GOT3 (cell line): Measurements from ENCODE around the gene ARHGAP15.

Experiments
- DNase-seq: peaks from one replicate; lab custom pipeline; 2025; ENCODE audit warnings: mixed read lengths; lab: John Stamatoyannopoulos, UW

Gene ARHGAP15

DNA sequence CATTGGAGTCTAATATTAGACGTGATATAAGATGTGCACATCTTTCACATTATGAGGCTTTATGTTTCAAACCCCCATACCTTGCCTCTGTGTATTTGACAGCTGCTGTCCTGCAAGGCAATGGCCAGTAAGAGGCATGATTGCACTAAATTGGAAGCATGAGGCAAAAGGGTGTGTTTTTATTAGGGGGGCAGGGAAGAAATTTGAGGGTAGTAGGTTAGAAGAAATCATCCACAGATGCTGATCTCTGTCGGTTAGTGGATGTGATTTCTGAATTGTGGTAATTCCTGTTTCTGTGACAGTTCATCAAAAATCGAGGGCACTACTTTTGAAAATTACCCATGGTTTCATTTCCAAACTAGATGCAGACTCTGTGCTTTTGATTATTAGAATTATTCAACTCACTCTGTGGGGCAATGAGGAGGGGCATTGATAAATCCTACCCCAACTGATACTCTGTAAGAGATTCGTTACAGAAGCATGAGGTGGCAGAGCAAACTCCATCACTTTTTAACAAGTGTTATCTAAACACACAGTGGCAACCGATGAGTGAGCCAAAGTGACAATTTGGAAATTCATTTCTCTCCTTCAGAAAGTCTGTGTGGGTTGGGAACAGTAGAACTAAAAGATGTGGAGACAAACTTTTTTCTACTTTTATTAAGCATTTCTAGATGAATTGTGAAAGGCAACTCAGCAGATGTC lies 453.0 kb downstream of the ARHGAP15 start:
- no peak for DNase-seq

DNA sequence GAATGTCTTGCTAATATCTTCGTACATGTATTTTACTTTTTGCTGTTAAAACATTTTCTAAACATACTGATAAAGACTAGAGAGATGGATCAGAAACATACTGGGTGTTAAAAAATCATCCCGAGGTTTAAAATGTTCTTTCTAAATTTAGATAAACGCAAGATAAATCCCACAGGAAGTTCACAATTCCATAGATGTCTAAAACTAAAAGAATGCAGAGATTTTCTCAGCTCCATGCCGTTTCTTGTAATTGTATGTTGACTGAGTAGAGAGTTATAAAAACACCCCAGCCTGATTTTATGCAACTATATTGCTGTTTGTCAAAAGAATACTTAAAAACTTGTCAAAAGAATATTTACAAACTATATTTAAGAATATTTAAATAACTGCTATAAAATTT lies 455.7 kb downstream of the ARHGAP15 start:
- DNase-seq = no peak

DNA sequence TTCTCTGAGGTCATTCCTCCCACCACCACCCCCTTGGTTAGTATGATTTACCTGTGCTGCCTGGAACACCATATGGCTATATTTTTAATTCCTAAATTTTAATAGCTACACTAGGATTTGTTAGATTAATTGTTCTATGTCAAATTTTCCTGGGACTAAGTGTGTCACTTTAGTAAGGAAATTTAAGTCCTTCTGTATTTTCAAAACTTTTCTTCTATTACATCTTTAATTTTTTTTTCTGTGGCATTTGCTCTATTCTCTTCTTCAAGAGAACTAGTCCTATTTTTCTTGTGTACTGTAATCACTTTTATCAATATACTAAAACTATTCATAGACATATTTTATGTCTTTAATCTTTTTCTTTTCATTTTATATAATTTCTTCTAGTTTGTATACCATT lies 456.9 kb downstream of the ARHGAP15 start:
- DNase-seq = no peak

DNA sequence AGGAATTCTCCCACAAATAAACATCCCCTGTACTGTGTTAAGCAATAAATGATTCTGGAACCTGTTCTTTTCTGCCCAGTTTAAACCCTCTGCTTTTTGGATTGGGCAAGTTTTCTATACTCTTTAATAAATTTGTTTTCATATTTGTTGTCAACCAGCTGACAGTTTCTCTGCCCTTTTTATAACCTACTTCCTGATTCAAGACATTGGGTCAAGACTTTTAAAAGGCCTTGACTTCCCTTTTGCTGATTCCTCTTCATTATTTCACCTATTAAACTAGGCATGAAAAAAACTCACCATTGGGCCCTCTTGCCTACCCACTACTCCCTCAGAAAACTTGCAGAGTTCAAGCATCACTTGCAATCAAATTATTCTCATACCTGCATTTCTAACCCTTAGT lies 459.5 kb downstream of the ARHGAP15 start:
- DNase-seq = no peak

DNA sequence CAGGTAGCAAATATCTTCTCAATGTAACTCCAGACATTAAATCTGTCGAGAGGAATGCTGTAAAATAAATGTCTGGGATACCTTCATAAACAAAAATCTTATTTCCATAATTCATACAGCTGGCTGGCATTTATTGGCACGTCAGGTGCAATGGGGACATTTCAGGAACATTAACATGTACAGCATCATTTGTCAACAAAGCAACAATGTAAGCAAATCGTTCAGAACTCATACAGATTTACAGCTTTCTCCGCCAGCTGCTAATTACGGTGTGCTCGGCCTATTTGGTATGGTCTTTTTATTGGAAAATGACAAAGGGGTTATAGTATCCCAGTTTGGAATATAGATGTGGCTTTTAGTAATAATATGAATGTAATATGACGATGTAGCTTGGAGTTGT lies 464.9 kb downstream of the ARHGAP15 start:
- DNase-seq = no peak

DNA sequence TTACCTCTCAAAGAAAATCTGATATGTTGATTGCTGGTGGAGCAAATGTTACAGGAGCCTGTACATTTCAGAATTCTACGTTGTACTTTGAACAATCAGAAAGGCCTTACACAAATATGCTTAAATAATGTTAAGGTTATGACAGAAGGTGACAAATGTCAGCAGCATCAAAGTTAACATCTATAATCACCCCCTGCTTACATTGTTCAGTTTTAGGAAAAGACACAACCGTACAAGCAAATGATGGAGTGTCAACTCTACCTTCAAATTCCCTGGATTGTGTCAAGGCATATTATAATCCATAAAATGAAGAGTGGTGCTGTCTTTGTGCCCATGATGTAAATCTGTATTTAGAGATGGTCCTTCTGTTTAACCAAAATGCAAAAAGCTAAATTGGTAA lies 465.5 kb downstream of the ARHGAP15 start:
- no peak for DNase-seq

DNA sequence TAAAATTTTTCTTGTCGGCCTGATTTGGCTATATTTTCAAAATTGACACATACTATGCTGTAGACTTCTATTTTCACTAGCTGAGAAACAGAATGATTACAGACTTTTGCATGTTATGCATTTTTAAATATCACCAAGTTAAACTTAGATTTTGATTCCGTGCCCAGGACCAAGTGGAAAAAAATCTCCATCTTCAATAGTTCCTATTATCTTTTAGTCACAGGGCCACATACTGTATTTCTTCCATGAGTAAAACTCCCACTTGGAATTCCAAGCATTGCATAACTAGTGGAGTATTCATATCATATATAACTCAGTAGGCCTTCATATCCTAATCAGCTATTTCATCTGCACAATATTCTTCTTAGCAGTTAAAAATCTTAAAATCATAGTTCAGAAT lies 470.9 kb downstream of the ARHGAP15 start:
- no peak for DNase-seq

DNA sequence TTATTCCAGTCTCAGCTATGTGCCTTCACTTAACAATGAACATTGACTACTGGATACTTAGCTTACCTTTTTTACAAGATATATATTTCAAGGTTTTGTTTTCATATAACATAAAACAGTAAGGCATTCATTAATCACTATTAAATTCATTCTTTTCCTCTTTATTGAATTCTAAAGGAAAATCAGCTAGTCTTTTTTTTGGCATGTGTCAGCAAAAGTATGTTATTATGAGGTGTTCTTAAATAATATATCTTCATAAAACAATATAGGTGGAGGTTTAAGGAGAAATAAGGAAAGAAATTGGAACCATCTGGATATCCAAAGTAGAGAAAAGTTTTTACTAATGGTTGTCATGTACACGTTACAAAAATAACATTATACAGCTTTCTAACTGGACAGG lies 472.6 kb downstream of the ARHGAP15 start:
- DNase-seq = no peak

DNA sequence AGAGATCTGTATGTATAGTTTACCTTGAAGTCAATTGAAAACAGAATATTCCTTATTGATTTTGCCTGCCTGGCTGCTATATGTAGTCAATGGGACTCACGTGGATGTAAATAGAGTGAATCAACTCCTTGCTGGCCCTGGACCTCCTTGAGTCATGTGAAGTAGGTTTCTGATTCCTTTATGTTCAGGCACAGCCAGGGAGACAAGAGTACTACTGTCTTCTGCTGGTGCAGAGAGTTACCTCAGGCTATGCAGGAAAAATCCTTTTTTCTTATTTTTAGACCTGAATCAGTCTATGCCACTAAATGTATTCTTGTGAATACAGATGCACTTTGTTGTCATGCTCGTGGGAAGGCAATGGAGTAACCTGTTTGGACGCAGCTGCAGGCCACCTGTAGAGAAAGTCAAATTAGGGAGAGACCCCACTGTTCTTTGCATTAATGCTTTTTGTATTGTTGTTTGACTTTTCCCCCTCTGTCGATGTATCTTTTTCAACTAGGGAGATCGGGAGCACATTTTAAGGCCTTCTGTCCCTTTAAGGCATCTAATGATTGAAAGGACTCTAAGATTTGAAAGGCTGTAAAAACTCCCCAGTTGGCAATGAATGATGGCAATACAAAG lies 473.9 kb downstream of the ARHGAP15 start:
- no peak for DNase-seq

DNA sequence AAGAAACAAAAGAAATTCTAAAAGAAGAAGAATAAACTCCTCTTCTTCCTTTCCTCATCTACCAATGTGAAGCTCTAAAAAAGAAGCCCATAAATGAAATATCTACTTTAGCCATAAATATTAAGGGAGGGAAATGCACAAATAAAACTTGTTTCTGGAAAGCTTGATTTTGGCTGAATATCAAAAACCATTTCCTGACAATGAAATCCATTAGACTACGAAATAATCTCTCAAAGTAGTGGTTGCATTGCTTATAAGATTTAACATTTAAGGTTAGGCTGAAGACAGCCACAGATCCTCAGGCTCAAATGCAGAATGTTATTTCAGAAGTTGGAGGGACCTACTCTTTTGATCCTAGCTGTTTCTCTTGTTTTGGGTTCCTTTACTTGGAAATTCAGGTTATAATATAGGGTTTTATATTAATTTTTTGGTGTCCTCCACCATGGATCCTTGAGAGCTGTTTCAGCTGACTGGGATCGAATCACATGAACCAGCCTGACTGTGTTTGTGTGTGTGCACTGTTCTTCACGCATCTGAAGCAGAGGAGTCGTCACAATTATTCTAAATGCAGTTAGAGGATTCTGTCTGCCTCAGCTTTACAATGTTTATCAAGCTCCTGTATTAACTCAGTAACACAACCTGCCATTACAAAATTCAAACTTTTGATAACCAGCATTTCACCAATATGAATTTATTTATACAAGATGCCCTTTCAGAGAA lies 474.8 kb downstream of the ARHGAP15 start:
- no peak for DNase-seq

DNA sequence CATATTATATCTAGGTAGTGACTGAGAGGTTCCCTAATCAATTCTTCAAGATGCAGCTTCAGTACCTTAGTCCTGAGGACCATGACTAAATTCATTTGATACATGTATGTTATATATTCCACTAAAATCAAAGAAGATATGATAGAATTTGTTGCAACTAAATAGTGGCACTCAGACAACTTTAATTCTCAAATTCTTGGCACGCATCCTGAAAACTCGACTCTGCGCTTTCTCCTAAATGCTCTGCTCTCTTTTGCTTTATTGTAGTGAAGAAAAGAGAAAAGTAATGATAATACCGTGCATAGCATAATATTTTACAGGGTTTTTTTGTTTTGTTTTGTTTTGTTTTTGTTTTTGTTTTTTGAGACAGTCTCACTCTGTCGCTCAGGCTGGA lies 475.3 kb downstream of the ARHGAP15 start:
- no peak for DNase-seq

DNA sequence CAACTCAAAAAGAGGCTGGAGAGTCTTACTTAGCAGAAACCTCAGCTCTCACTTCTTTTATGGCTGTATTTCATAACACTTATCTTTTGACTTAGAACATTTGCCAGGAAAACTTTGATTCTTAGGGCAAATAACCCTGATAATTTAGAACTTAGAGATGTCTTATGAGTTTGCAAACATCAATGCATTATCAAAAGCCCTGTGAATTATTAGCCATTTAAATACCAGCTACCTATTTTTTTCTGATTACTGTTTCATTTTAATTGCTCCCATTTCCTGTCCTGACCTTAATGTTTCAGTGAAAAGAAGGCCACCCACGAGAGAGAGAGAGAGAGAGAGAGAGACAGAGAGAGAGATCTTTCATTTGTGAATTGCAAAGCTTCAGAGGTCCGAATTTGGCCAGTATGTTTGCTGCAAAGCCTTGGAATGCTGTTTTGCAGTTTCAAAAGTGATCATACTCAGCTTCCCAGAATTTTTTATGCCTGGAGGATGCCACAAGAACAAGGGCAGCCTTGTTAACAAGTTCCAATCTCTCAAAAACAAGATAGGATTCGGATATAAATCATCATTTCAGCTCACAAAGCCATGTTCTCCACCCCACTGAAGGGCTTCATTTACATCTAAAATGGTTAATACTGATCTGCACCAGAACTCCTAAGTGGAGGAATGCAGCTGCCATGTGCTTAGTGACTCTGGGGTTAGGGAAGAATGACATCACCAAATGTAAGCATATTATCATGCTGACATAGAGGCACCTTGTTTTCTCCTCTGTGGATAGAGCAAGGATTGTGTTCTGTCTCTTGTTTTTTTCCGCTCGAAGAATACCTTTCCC lies 478.2 kb downstream of the ARHGAP15 start:
- DNase-seq = no peak

DNA sequence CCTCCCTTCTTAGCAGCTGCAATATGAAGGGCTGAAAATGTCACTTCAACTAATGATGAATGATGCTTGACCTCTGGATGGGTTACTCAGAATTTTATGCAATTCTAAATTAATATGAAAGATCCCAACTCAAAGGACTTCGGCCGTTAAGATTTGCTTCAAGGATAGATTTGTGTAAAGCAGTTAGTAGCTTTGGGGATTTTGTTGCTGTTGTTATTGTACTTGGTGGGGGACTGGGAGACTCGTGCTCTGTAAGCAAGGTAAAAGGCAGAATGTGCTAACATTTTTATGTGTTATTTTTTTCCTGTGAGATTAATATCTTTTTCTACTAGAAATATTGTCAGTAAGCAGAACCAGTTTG lies 478.8 kb downstream of the ARHGAP15 start:
- DNase-seq = no peak

DNA sequence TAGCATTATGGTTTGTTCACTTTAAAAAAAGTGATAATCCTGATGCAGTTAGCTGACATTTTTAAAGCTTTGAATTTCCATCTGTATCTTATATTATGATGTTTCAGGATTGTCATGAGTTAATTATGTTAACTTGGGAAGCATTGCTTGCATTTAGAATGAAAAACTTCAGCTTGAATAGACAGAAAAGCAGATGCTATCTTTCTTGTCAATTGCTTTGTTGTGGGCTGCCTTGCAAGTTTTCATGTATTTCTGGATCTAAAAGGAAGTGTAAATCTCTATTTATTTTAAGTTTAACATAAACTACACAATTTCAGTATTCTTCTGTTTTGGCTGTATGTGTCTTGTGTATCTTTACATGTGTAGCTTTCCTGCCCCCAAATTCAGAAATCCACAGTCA lies 479.5 kb downstream of the ARHGAP15 start:
- DNase-seq = no peak

DNA sequence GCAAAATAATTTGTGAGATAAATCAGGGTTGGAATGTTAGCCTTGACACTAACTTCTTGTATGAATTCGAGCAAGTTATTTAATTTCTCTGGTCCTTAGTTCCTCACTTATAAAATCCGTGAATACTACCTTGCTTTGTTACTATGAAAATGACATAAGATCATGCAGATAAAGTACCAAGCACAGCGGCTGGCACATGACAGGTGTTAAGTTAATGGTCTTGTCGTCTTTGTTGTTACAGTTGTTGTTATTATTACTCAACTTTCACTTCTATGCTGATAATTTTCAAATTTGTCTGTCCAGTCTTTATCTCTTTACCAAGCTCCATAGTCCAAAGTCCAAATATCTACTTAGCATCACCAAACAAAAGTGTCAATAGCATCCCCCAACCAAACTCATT lies 482.1 kb downstream of the ARHGAP15 start:
- no peak for DNase-seq

DNA sequence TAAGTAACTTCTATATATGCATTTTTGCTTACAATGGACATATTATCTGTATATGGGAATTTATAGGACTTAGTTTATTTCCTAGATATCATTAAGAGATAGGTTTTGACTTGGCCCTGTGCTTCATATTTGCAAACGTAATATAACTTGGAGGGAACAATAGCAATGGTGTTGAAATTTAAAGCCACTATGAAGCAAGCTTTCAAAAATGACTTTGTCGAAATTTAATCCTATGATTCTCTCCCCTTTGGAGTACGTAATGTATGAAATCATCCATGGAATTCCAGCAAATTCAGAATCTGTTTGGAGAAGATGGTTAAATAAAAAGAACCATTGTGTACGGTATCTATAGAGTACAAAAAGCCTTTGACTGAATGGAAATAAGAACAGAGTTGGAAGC lies 486.3 kb downstream of the ARHGAP15 start:
- no peak for DNase-seq

DNA sequence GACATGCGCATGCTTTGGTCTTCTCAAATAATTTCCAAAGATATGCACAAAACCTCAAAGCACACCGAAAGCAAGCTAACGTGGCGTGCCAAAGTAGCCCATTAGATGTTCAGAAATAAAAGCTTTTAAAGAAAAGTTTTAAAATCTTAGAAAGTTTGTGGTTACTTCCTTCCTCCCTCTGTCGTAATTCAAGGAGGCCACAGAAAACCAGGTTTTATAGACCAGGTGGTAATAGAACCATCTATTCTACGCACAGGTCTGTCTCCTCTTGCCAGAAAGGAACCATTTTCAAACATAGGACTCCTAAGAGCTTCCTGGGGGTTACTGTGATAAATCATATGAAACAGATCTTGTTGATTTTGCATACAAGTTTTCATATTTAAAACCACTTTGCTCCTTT lies 487.2 kb downstream of the ARHGAP15 start:
- DNase-seq = no peak

DNA sequence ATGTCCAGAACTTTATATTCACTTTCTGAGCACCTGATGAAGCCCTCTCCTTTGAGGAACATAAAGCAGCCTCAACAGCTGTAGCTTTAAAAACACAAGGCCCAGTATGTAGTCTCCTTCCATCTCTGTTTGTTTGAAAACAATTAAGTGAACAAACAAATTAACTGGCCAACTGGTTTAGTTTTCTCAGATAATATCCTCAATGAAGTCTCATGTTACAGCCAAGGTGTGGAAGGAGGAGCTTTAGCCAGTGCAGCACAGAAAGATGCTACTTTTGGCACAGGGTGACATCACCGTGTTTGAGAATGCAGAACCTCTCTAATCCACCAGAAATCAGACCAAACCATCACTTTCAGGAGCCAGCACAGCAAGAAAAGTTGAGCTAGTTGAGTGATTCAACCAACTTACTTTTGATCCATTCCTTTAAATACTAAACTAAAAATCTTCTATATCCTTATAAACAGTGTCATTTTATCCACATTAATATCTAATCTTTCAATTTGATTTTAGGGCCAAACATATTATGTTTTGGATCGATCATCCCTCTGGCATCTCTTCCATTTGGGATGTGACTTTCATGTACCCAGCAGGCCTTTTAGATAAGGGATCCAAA lies 488.7 kb downstream of the ARHGAP15 start:
- no peak for DNase-seq

DNA sequence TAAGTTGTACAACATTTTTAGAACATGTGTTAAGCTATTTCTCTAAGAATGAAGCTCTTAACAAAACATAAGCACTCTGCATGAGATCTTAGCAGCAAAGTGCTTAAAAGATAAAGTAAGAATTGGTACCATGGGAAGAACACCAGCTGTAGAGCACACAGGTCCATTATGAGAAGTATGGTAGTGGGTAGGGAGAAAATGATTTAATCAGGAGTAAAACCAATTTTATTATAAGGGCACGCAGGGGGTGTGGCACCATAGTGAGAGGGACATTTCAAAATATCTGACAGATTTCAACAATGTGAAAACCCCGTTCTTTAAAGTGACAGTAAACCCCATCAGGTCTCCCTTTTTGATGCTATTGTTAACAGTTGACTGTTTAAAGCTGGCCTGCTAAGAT lies 492.9 kb downstream of the ARHGAP15 start:
- DNase-seq = no peak

DNA sequence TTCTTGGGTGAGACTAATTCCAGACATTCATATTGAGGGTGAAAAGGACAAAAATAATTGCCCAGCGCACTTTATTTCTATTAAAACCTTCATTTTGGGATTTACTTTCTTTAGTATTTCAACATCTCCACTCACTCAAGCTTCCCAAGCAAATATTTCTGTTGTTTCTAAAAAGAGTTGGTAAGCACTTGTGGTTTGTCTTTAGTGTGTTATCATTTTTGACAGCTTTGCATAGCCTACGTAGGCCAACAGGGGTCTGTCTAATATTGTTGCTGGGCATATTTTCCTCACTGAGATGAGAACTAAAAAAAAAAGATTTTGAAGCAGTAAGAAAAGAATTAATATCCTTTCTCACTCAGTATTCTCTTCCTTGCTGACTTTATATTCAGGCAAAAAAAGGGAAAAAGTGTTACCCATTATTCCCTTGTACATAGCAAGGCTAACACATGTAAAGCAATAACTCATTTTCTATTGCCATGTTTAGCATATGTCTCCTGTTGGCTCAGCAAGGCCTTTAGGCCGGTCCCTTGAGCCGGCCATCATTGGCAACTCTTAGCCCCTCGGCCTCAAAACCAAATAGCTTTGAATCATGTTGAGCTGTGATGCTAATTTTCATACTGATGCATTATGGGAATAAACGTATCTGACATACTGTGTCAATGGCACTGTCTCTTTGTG lies 494.2 kb downstream of the ARHGAP15 start:
- no peak for DNase-seq

DNA sequence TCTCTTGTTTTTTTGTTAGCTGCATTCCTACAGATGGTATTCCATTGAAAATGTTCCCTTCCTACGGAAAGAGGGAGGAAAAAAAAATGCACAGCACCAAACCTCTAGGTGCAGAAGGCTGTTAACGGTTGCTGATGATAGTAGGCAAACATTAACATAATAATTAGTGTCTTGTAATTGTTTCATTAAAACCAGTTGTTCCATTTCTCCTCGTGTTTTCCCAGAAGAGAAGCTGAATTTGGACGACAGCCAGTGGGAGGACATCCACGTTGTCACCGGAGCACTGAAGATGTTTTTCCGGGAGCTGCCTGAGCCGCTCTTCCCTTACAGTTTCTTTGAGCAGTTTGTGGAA lies 494.7 kb downstream of the ARHGAP15 start:
- no peak for DNase-seq

DNA sequence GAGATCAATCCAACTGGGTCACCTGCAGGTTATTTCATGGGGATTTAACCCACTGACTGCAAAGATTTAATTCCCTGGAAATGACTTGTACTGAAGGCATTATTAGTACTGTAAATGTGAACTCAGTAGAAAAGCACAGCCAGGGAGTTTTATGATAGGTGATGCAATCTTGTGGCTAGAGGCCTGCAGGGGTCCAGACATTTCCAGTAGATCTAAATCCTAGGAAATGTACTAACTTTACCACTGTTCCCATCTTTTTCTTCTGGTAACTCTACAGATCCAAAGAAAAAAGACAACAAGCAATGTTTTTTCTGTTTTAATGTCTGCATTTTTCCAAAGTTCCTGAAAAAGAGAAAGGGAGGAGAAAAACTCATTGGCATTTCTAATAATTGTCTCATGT lies 500.1 kb downstream of the ARHGAP15 start:
- no peak for DNase-seq
